HG03039 (cell line): ENCODE results near the gene NPC1.

Experiments used
- ATAC-seq: cut with Tn5 transposase; IDR thresholded peaks from one replicate; pipeline ENCODE4 v1.9.1; 2021; ENCODE audit warnings: mild to moderate bottlenecking, moderate library complexity; ENCODE audit not compliant: unreplicated experiment

NPC1 gene

DNA sequence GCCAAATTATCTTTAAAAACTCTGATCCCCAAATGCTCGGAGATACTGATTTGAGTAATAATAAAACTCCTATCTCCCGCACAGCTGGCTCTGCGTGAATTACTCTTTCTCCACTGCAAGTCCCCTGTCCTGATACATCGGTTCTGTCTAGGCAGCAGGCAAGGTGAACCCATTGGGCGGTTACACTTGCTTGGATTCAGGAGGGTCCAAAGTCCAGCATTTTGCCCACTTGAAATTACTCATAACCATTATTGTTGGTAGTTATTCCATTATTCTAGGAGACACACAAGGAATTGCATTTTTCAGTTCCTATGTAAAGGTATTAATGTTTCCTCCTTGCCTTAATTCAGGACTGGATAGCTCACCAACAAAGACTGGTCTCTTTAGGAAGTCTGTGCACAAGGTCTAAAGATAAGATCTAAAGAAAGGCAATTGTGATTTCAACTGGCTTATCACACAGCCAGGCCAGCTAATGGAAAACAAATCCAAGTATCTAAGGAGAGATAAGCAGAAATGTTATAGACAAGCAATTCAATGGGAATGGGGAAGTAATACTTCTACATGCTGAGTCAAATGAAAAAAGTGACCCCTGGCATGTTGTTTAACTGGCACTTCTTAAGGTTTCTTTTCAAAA lies 23.2 kb upstream of the NPC1 start:
- no peak for ATAC-seq

GRCh38 chr18:23608211-23608610 lies 21.9 kb upstream of the NPC1 start:
- no peak for ATAC-seq

DNA sequence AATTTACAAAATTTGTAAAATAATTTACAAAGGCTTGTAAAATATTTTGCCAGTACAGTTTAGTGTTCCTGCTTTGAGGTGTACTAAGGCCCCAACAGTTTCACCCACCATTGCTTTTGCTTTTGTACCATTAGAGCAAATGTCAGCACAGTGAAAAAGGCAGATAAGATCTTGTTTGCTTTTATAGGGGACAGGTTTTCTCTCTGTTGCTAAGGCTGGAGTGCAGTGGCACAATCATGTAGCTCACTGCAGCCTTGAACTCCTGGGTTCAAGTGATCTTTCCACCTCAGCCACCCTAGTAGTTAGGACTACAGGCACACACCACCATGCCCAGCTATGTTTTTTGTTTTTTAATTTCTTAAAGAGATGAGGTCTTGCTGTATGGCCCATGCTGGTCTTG lies 19.6 kb upstream of the NPC1 start:
- no peak for ATAC-seq

DNA sequence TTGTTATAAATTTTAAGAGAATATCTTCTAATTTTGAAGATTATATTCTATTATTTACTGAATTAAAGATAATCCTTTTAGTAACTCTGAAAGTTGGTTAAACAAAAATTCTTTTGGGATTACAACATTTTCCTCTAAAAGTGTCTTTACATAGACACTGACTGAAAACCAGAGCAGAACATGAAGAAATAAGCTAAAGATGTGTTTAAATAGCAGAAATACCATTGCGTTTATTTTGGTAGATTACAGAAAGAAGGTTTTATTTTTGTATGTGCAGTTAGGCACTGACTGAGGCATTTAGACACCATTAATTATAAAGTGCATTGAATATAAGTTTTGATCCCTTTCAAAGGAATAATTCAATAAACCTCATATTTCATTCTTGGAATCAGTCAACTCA lies 13.5 kb upstream of the NPC1 start:
- ATAC-seq = no peak

DNA sequence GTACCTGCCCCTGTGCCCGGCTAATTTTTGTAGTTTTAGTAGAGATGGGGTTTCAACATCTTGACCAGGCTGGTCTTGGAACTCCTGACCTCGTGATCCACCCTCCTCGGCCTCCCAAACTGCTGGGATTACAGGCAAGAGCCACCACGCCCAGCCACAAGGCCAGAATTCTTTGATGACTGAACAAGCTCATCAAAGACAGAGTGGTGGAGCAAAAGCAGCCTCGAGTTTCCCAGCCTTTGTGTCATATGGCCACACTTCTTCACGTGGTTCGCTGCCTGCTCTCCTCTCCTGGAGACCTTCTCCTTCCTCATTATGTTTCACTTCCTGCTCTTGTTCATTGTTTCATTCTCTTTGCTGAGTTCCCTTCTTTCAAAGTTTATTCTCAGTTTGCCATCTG lies 9.9 kb upstream of the NPC1 start:
- no peak for ATAC-seq

- no peak for ATAC-seq
These were observed 9.3 kb upstream of the NPC1 start for GRCh38 chr18:23595591-23595990.

- no peak for ATAC-seq
These were observed 7.4 kb upstream of the NPC1 start for GRCh38 chr18:23593720-23594119.

GRCh38 chr18:23592911-23593310 lies 6.6 kb upstream of the NPC1 start:
- ATAC-seq = no peak

DNA sequence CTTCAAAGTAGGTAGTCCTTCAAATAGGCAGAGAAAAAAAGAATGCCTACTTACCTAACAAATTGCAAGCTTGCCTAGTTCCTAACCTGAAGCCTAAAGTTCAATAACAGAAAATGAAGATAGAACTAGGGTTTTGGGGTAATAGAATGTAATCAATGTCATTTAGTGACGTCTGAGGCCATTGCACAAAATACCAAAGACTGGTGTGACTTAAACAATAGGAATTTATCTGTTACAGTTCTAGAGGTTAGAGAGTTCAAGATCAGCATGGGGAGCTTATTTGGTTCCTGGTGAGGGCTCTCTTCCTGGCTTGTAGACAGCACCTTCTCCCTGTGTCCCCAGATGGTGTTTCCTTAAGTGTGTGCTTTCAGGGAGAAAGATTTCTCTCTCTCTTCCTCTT lies 4.7 kb upstream of the NPC1 start:
- no peak for ATAC-seq

GRCh38 chr18:23588836-23589560 lies 2.7 kb upstream of the NPC1 start:
- no peak for ATAC-seq

DNA sequence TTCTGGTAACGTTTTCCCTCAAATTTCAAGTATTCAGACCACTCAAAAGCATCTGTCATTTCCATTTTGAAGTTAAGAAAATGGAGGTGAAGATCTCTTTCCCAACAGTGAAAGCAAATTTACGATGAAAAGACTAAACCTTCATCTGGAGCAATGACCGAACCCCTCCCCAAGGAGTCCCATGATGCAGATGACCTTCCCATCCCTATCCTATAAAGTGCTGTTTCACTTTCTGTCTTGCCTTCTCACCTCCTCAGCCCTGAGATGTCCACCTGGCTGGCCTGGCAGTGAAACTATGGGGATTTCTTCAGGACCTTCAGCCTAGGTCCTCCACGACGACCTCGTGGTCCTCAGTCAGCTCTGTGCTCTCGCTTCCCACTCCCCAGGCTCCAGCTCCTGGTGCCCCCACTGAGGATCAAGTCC lies 925 bp upstream of the NPC1 start:
- no peak for ATAC-seq

DNA sequence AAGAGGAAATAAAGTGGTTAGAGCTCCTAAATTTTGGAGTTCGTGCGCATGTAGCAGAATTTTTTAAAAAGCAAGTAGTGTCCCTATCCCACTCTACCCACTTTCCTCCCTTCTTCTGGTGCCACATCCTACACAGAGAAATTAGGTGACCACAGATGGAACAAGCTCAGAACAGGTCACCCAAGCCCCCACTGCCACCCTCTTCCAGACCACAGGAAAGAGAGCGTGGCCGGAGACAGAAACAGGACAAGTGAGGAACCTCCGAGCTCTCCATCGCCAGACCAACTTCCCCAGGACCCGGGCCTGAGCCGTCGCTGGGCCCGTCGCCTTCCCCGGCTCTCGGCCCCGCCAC lies 433 bp downstream of the NPC1 start:
- ATAC-seq = no peak

DNA sequence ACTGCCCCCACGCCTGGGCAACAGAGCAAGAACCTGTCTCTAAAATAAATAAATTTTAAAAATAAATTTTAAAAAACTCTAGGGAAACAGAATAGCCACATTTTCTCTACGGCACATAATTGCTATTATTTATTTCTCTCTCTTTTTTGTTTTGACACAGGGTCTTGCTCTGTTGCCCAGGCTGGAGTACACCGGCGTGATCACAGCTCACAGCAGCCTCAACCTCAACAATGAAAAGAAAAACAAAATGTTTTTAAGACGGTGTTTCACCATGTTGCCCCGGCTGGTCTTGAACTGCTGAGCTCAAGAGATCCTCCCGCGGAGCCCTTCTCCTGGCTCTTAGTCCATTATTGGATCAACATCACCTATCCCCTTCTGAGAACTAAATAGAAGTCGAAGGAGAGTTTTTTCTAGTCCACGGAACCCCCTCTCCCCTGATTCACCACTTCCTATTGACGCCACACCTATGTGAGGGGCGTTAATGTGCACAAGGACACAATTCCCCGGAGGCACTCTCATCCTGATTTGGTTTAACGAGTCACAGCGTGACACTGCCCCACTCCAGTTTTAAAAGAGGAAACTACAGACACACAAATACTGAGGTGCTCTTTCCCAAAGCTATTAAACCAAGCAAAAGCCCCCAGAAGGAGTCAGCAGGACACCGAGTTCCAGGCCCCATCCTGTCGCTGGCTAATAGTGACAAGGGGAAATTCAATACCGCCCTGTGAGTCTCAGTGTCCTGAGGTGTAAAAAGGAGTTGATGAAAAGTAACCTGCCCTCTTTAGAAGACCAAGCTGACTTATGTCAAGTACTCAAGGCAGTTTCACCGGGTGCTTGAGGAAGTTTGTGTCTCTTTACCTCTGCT lies 1.1 kb downstream of the NPC1 start:
- no peak for ATAC-seq

- no peak for ATAC-seq
These were observed 2.0 kb downstream of the NPC1 start for GRCh38 chr18:23584019-23584983.

DNA sequence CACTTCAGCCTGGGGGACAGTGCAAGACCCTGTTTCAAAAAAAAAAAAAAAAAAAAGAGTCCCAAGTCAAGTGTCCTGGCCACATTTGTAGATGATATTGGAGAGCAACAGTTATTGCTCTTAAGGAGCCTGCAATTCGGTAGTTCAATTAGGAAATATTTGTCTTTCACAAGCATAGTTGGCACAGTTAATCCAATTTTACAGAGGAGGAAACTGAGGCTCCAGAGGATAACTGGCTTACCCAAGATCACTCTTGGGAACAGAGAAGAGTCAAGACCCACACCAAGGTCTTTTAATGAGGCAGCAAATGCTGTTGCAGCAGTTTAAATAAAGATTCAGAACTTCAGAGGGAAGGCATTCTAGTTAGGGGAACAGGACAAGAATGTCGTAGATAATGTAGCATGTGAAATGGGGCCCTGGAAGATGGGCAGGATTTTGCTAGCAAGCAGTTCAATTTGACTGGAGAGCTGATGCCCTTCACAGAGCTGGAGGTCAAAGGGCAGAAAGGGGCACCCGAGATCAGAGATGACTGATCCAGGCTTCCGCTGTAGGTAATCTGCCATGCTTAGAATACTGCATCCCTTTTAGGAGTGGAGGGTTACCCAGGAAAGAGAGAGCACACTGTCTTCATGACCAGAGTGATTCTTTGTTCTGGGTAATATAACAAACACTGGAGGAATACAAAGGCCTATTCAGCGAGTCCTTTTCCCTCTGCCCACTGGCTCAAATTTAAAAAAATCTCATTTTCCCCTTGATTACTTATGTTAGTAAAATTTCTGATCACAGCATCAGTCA lies 3.0 kb downstream of the NPC1 start:
- no peak for ATAC-seq

DNA sequence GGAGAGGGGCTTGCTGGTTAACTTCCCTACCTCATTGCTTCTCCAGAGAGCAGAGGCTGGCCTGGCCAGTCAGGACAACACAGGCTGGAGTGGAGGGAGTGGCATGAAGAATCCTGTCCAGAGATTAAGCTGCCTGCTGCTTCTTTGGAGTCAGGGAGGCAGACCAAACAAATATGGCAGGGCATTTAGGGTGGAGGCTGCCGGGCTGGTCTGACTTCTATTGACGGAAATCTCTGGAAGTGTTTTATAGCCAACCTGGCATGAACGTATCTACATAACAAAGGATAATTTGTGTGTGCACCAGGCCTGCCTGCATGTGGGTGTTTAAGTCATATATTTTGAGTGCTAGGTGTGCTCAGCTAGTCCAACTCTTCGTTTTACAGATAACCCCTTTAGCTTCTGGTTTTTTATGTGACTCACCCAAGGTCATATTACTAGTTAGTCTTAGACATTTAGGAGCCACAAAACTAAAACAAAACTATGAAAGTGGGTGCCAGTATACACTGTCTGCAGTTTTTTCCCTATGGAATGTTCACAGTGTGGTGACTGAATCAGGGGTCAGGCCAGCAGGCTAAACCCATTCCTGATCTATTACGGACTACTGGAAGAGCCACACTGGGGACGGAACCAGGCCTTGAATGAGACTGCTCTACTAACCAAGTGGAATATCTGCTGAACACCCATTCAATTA lies 5.5 kb downstream of the NPC1 start:
- no peak for ATAC-seq

GRCh38 chr18:23578891-23579653 lies 7.2 kb downstream of the NPC1 start:
- ATAC-seq = no peak

DNA sequence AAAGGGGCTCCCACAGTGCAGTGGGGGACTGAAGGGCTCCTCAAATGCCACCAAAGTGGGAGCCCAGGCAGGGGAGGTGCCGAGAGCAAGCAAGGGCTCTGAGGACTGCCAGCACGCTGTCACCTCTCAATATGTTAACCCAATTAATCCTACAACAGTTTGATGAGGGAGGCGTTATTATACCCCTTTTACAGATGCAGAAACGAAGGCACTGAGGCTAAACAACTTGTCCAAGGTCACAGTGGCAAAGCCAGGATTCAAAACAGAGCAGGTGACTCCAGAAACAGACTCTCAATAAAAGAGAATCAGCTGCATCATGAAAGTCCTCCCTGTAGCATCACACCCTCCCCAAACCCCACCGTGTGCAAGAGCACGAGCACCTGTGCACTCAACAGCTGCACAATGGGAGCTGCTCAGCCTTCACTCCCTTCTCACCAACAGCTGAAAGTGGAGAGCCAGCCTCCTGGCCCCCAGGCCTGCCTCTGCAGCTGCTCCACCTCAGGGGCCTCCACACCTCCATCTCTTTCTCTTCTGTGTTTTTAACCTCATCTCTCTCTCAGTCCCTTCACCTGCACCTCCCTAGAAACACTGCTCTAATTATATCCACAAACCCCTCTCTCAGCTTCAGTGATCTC lies 8.1 kb downstream of the NPC1 start:
- ATAC-seq = no peak
